ENCODE measurements around the gene SEC14L6.

- no peak for TF ChIP-seq POLR2A (IDR thresholded peaks at IDR 0.05)
- TF ChIP-seq, protein P1, sequence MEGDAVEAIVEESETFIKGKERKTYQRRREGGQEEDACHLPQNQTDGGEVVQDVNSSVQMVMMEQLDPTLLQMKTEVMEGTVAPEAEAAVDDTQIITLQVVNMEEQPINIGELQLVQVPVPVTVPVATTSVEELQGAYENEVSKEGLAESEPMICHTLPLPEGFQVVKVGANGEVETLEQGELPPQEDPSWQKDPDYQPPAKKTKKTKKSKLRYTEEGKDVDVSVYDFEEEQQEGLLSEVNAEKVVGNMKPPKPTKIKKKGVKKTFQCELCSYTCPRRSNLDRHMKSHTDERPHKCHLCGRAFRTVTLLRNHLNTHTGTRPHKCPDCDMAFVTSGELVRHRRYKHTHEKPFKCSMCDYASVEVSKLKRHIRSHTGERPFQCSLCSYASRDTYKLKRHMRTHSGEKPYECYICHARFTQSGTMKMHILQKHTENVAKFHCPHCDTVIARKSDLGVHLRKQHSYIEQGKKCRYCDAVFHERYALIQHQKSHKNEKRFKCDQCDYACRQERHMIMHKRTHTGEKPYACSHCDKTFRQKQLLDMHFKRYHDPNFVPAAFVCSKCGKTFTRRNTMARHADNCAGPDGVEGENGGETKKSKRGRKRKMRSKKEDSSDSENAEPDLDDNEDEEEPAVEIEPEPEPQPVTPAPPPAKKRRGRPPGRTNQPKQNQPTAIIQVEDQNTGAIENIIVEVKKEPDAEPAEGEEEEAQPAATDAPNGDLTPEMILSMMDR (IDR thresholded peaks at IDR 0.05) = no peak
Observed at GRCh38 chr22:30492144-30492543, 54.4 kb downstream of the SEC14L6 start.

All from lower leg skin (tissue), 3 donors.